ENCODE measurements around the gene AGRN.
"Not testable (repeated sequence)": the region's sequence is repeated elsewhere in the genome, so short reads cannot be mapped to it uniquely, and the experiment has no call there.

AGRN gene

DNA sequence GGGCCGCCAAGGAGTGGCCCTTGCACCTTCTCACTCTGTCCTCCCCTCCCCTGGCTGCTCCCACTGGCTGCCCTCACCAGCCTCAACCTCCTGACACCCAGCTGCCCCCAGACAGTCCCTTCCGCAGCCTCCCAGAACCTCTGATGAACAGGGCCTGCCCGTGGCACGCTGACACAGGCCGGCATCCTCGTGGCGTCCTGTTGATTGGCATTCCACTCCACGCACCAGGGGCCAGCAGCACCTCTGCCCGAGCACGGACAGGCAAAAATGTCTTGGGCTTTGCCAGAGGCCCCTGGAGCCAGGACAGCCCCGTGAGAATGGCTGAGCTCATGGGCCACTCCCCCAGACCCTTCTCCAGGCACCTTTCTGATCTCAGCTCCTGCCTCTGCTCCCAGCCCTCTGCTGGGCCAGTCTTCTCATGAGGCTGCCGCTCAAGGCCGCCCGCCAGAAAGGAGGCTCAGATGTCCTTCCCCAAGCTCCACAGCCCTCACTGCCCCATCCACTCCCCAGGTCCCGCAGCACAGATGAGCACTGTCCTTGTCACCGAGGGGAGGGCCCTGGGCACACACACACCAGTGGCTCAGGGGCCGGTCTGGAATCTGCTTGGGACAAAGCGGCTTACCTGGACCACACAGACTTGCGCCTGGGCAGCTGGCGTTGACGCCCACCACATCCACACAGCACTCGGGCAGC lies 70.0 kb downstream of the AGRN start:
- Histone ChIP-seq H3K4me1 (ENCODE audit: control insufficient read depth, insufficient read depth, low read length) (no peaks in the 10 kb centered on the region), H3K27ac (ENCODE audit: insufficient read depth, low read depth, low read length, poor library complexity, severe bottlenecking) (no peak overlapping the region), H3K9me3 (ENCODE audit: control insufficient read depth, low read length) (no peaks in the 10 kb centered on the region), H3K36me3 (ENCODE audit: control insufficient read depth, insufficient read depth, low read length) (no peaks in the 10 kb centered on the region), H3K4me3 (ENCODE audit: insufficient read depth, low read depth, low read length) (no peak overlapping the region), H3K27me3 (ENCODE audit: control insufficient read depth, insufficient read depth, low read length, poor library complexity, severe bottlenecking) (no peaks in the 10 kb centered on the region)
- WGBS, 2 experiments: 90% methylated on average over 22 of the region's 22 CpGs

DNA sequence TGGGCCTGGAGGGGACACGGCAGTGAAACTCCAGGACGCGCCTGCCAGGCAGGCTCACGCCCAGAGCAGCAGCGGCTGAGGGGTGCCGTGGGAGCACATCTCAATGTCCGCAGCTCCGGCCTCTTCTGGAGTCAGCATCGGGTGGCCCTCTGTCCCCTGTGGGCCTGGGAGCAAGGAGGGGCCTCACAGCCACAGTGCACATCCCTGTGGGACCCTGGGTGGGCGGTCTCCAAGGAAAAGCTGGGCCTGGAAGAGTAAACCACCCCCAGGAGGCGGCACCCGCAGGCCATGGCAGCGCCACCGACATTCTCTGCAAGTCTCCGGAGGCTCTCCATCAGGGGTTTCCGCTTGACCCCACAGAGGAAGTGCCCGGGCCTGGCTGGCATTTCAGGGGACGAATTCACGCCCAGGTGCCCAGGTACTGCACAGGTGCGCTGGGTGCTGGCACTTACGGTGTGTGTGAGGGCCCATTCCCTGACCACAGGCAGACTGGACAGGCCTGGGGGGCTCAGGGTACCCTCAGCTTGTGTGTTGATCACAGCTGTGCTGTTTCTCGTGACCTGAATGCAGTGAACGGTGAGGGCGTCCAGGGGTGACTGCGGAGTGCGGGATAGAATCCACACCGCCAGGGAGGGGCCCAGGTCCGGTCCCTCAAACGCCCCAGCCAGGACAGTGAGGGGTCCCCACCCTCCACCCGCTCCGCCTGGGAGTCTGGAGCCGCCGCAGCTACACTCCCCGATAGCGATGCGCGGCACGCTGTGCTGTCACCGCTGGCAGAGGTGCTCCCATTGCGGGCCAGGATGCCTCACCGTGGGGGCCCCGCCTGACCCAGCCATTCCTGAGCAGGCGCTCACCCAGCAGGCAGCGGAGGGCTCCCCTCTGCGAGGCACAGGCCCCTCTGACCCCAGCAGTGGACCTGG lies 70.8 kb downstream of the AGRN start:
- no peaks in the 10 kb centered on the region for H3K4me1 ChIP-seq (ENCODE audit: control insufficient read depth, insufficient read depth, low read length)
- no peak overlapping the region for H3K27ac ChIP-seq (ENCODE audit: insufficient read depth, low read depth, low read length, poor library complexity, severe bottlenecking)
- no peaks in the 10 kb centered on the region for H3K36me3 ChIP-seq (ENCODE audit: control insufficient read depth, insufficient read depth, low read length)
- no peaks in the 10 kb centered on the region for H3K9me3 ChIP-seq (ENCODE audit: control insufficient read depth, low read length)
- no peaks in the 10 kb centered on the region for H3K27me3 ChIP-seq (ENCODE audit: control insufficient read depth, insufficient read depth, low read length, poor library complexity, severe bottlenecking)
- no peak overlapping the region for H3K4me3 ChIP-seq (ENCODE audit: insufficient read depth, low read depth, low read length)
- WGBS, 2 experiments: 95 to 97% methylated on average over 45 of the region's 45 CpGs

GRCh38 chr1:1091344-1092148 lies 71.6 kb downstream of the AGRN start:
- Histone ChIP-seq H3K9me3 (ENCODE audit: control insufficient read depth, low read length) (no peaks in the 10 kb centered on the region), H3K4me1 (ENCODE audit: control insufficient read depth, insufficient read depth, low read length) (no peaks in the 10 kb centered on the region), H3K27me3 (ENCODE audit: control insufficient read depth, insufficient read depth, low read length, poor library complexity, severe bottlenecking) (no peaks in the 10 kb centered on the region), H3K27ac (ENCODE audit: insufficient read depth, low read depth, low read length, poor library complexity, severe bottlenecking) (no peak overlapping the region), H3K4me3 (ENCODE audit: insufficient read depth, low read depth, low read length) (no peak overlapping the region), H3K36me3 (ENCODE audit: control insufficient read depth, insufficient read depth, low read length) (no peaks in the 10 kb centered on the region)
- WGBS, 2 experiments: 95 to 96% methylated on average over 28 of the region's 28 CpGs

- no peak overlapping the region for H3K4me3 ChIP-seq (ENCODE audit: insufficient read depth, low read depth, low read length)
- H3K9me3 ChIP-seq (ENCODE audit: control insufficient read depth, low read length): no peaks in the 10 kb centered on the region
- H3K27me3 ChIP-seq (ENCODE audit: control insufficient read depth, insufficient read depth, low read length, poor library complexity, severe bottlenecking): no peaks in the 10 kb centered on the region
- WGBS, 2 experiments: 95% methylated on average over 28 of the region's 28 CpGs
- no peaks in the 10 kb centered on the region for H3K36me3 ChIP-seq (ENCODE audit: control insufficient read depth, insufficient read depth, low read length)
- no peak overlapping the region for H3K27ac ChIP-seq (ENCODE audit: insufficient read depth, low read depth, low read length, poor library complexity, severe bottlenecking)
- H3K4me1 ChIP-seq (ENCODE audit: control insufficient read depth, insufficient read depth, low read length): no peaks in the 10 kb centered on the region
These were observed 72.4 kb downstream of the AGRN start for GRCh38 chr1:1092149-1092855.

GRCh38 chr1:1092894-1093609 lies 73.1 kb downstream of the AGRN start:
- no peaks in the 10 kb centered on the region for H3K4me1 ChIP-seq (ENCODE audit: control insufficient read depth, insufficient read depth, low read length)
- H3K36me3 ChIP-seq (ENCODE audit: control insufficient read depth, insufficient read depth, low read length): no peaks in the 10 kb centered on the region
- no peak overlapping the region for H3K4me3 ChIP-seq (ENCODE audit: insufficient read depth, low read depth, low read length)
- no peaks in the 10 kb centered on the region for H3K27me3 ChIP-seq (ENCODE audit: control insufficient read depth, insufficient read depth, low read length, poor library complexity, severe bottlenecking)
- 92% methylated on average over 14 of the region's 14 CpGs for WGBS, 2 experiments
- H3K27ac ChIP-seq (ENCODE audit: insufficient read depth, low read depth, low read length, poor library complexity, severe bottlenecking): no peak overlapping the region
- no peaks in the 10 kb centered on the region for H3K9me3 ChIP-seq (ENCODE audit: control insufficient read depth, low read length)

- 92 to 95% methylated on average over 10 of the region's 10 CpGs for WGBS, 2 experiments
- no peak overlapping the region for H3K27ac ChIP-seq (ENCODE audit: insufficient read depth, low read depth, low read length, poor library complexity, severe bottlenecking)
- H3K27me3 ChIP-seq (ENCODE audit: control insufficient read depth, insufficient read depth, low read length, poor library complexity, severe bottlenecking): no peaks in the 10 kb centered on the region
- H3K4me3 ChIP-seq (ENCODE audit: insufficient read depth, low read depth, low read length): no peak overlapping the region
- no peaks in the 10 kb centered on the region for H3K4me1 ChIP-seq (ENCODE audit: control insufficient read depth, insufficient read depth, low read length)
- no peaks in the 10 kb centered on the region for H3K36me3 ChIP-seq (ENCODE audit: control insufficient read depth, insufficient read depth, low read length)
- H3K9me3 ChIP-seq (ENCODE audit: control insufficient read depth, low read length): no peaks in the 10 kb centered on the region
These were observed 73.7 kb downstream of the AGRN start for GRCh38 chr1:1093610-1093943.

DNA sequence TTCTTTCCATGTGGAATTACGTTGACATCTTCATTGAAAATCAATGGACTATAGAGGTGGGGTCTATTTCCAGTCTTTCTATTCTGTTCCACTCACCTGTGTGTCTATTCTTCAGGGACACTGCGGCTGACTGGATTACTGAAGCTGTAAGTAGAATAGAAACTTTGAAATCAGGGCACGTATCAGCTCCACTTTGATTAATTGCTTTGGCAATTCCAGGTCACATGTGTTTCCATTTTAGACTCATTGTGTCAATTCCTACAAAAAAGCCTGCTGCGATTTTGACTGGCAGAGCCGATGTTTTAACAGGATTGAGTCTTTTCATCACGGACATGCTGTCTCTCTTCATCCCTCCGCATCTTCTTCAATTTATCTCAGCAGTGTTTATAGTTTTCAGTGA lies 75.1 kb downstream of the AGRN start:
- Histone ChIP-seq H3K27me3 (ENCODE audit: control insufficient read depth, insufficient read depth, low read length, poor library complexity, severe bottlenecking) (no peaks in the 10 kb centered on the region), H3K4me1 (ENCODE audit: control insufficient read depth, insufficient read depth, low read length) (no peaks in the 10 kb centered on the region), H3K9me3 (ENCODE audit: control insufficient read depth, low read length) (no peaks in the 10 kb centered on the region), H3K27ac (ENCODE audit: insufficient read depth, low read depth, low read length, poor library complexity, severe bottlenecking) (no peak overlapping the region), H3K4me3 (ENCODE audit: insufficient read depth, low read depth, low read length) (no peak overlapping the region), H3K36me3 (ENCODE audit: control insufficient read depth, insufficient read depth, low read length) (no peaks in the 10 kb centered on the region)
- WGBS, 2 experiments: 96 to 98% methylated on average over 7 of the region's 7 CpGs

DNA sequence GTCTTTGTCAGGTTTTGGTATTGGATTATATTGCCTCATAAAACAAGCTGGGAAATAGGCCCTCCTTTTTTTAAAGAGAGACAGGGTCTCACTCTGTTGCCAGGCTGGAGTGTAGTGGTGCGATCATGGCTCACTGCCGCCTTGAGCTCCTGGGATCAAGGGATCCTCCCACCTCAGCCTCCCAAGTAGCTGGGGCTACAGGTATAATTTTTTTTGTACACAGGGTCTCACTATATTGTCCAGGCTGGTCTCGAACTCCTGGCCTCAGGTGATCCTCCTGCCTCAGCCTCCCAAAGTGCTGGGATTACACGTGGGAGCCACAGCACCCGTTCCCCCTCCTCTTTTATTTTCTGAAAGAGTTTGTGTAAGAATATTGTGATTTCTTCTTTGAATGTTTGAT lies 76.2 kb downstream of the AGRN start:
- H3K27me3 ChIP-seq (ENCODE audit: control insufficient read depth, insufficient read depth, low read length, poor library complexity, severe bottlenecking); H3K27ac ChIP-seq (ENCODE audit: insufficient read depth, low read depth, low read length, poor library complexity, severe bottlenecking); H3K4me1 ChIP-seq (ENCODE audit: control insufficient read depth, insufficient read depth, low read length); H3K36me3 ChIP-seq (ENCODE audit: control insufficient read depth, insufficient read depth, low read length); H3K9me3 ChIP-seq (ENCODE audit: control insufficient read depth, low read length); H3K4me3 ChIP-seq (ENCODE audit: insufficient read depth, low read depth, low read length): not testable (repeated sequence)
- WGBS, 2 experiments: 87 to 88% methylated on average over 5 of the region's 5 CpGs

GRCh38 chr1:1098681-1099421 lies 78.9 kb downstream of the AGRN start:
- no peaks in the 10 kb centered on the region for H3K27me3 ChIP-seq (ENCODE audit: control insufficient read depth, insufficient read depth, low read length, poor library complexity, severe bottlenecking)
- 94 to 96% methylated on average over 18 of the region's 18 CpGs for WGBS, 2 experiments
- no peak overlapping the region for H3K27ac ChIP-seq (ENCODE audit: insufficient read depth, low read depth, low read length, poor library complexity, severe bottlenecking)
- H3K4me1 ChIP-seq (ENCODE audit: control insufficient read depth, insufficient read depth, low read length): no peaks in the 10 kb centered on the region
- H3K4me3 ChIP-seq (ENCODE audit: insufficient read depth, low read depth, low read length): no peak overlapping the region
- H3K9me3 ChIP-seq (ENCODE audit: control insufficient read depth, low read length): no peaks in the 10 kb centered on the region
- no peaks in the 10 kb centered on the region for H3K36me3 ChIP-seq (ENCODE audit: control insufficient read depth, insufficient read depth, low read length)
